HG02588 (cell line): ENCODE data around the gene GUCA2A.

ENCODE experiments used
- ATAC-seq: cut with Tn5 transposase; IDR thresholded peaks from one replicate; pipeline ENCODE4 v1.9.1; 2021; ENCODE audit warnings: mild to moderate bottlenecking, moderate library complexity; ENCODE audit not compliant: unreplicated experiment

Gene GUCA2A

DNA sequence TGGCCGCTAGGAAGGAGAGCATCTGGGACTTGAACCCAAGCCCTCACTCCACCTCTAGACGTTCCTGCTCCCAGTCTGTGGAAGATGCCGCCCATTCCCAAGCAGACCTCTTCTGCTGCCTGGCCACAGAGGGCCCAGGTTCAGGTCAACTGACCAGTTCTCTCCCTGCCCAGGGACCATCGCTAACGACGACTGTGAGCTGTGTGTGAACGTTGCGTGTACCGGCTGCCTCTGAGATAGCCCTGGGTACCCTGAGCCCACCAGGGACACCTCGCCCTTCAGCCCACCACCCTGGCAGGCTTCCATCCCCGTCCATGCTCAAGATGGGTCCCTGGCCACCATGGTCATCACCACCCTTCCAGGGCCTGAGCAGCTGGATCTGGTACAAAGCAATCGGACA is 9.2 kb downstream of the GUCA2A start:
- no peak for ATAC-seq

DNA sequence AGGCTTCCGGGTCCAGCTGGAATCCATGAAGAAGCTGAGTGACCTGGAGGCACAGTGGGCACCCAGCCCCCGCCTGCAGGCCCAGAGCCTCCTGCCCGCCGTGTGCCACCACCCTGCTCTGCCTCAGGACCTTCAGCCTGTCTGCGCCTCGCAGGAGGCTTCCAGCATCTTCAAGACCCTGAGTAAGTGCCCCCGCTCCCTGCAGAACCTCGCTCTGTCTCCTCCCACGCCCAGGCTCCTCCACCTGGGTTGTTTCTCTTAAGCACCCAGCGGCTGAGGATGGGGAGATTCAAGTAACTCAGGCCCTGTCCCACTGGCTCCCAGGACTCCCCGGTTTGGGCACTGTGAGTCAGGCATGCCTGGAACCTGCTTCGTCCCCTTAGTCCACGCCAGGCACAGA is 9.9 kb downstream of the GUCA2A start:
- no peak for ATAC-seq

DNA sequence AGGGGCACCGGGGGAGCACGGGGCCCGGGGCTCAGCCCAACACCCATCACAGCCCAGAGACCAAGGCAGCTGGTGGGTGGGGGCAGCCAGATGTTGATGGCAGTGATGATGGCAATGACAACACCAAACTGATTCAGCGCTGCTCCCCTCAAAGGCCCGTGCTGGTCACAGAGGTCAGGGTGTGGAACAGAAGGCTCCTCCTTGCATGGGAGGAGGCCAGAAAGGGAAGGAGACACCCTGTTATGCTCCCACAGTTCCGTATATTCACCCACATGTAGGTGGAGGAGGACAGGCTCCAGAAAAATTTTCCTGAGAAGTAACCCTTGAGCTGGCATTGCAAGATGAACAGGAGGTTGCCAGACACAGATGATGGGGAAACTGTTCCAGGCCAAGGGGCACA is 10.9 kb downstream of the GUCA2A start:
- no peak for ATAC-seq

DNA sequence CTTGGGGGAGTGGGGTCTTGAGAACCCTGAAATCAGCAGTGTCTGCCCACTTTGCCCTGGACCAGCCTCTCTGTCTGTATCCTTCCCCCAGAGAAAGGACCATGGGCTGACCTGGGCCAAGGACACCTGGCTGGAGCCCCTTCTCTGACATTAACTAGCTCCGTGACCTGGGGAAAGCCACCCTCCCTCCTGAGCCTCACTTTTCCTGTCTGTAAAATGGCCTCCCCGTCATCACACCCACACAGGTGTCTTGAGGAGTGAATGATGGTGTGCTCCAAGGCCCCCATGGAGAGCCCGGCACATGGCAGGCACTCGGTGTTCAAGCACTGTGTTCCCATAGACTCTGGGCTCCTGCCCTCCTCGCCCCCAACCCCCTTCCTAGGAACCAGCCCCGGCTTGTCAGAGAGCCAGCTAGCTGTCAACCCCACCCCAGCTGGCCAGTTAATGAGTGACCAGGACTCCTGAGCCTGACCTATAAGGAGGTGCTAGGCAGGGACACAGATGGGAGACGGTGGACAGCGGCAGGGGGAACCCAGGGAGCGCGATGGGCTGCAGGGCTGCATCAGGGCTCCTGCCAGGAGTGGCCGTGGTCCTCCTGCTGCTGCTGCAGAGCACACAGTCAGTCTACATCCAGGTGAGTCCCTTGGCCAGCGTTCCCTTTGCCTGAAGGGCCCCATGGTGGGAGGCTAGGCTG is 11.5 kb downstream of the GUCA2A start, which contains the start of gene GUCA2B:
Gene GUCA2B (plus strand): TSS at position 504 of the 694 bp plus-strand sequence. CDS start 41 bp downstream, at position 545.
- ATAC-seq = no peak

DNA sequence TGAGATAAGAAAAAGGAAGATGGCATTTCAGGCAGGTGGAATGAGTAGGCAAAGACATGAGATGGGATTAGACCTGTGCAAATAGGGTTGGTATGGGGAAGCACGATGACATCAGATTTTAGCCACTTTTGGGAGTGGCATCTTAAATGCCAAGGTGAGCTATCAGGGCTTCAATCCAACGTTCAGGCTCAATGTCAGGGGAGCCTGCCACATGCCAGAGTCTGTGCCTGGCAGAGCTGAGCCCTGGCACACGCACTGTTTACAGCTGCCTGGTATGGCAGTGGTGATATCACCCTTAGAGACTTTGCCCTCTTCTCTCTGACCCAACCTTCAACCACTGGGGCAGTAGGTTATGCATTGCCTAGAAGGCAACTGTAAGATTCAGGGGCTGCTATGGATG is 12.4 kb downstream of the GUCA2A start:
- ATAC-seq = no peak

DNA sequence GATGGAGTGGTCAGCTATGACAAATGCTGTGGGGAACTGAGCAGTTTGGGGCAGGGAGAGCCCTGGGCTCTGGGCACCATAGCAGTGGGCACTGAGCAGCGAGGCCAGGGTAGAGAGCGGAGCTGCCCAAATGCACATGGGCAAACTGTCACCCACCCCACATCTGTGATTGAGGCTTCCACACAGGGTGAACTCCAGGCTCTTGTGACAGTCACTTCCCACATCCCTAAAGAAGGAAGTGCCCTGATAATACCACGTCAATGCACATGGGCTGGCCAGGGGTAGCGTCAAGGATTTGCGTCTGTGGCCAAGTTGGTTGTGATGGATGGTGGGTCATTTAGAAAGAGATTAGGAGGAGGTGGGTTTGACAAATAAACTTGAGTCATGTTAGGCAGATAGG is 13.9 kb downstream of the GUCA2A start:
- no peak for ATAC-seq

DNA sequence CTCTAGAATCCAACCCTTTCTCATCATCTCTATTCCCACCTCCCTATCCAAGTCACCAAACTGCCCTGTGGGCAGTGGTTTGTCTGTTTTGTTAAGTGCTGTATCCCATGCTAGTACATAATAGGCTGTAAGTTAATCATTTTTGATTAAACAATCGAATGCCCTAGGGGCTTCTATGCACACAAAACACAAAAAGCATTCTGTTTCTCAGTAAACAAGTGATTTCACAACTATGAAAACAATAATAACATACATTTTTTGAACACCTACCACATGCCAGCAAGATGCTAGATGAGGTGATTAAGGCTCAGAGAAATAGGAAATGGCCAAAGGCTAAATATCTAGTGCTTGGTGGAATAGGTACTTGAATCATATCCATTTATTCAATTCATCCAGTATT is 16.4 kb downstream of the GUCA2A start:
- ATAC-seq = no peak

DNA sequence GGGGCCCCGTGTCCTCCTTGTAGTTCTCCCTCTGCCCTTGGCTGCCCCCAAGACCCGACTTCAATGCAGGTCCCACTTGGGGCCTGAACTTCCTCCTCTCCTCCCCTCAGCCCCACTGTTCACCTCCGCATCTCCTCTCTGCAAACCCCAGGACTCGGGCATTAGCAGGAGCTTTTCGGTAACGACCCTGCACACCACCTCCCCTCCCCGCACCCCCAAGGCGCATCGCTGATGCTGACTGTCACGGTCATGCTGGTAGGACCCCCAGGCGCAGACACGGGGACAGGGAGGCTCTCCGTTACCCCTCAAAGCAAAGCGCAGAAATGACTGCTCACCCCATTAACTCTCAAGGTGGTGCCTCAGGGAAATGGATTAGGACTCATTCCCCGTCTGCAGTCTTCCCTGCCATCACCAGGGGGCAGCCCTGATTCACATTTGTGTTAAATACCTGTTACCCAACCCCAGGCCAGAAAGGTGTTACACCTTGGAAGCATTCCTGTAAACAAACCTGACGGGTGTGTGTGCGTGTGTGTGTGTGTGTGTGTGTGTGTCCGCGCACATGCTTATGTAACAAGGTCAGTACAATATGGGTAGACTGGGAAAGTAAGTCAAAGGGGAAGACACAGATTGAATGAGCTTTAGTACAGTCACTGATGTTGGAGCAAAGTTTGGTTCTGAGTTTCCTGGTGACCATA is 17.8 kb downstream of the GUCA2A start:
- no peak for ATAC-seq

DNA sequence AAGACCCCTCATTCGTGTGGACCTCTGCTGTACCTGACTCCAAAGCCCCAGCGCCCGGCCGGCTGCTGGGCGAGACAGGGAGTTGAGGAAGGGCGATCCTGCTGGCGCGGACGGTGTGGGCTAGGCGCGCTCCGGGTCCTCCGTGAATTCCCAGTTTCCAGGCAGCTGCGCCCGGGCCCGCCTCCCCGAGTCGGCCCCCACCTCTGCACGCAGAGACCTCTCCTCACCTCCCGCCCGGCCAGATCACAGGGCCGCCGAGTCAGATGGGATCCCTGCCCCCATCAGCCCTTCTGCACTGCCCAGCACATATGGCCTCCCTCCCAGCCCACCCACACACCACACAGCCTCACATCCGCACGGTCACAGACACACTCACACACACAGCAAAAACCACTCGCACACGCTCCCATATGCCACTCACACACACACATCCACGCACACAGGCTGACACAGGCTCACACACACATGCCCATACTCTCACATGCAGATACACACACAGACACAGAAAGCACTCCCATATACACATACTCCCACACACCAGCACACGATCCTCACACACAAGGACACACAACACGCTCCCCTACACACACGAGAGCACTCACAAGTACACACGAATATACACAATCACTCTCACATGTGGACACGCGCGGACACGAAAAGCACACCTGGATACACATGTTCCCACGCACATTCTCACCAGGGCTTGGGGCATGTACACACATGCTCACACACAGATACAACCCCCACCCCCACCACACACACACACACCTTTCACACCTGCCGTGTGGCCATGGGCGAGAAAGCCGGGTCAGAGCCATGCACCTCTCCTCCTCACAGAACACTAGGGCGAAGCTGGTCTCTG is 18.6 kb downstream of the GUCA2A start:
- ATAC-seq = no peak

DNA sequence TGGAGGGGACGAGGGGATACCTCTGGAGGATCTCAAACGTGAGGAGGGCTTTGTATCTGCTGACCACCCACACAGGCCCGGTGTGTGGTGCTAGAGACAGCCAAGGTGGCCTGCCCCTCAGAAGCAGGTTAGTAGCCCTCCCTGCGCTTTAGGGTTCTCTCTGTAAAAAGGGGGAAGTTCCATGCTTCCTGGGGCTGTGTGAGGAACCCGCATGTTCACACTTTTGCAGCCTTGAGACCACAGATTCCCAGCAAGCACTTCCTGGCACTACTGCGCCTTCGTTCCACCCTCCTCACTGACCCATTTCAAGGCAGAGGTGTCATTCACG is 19.2 kb downstream of the GUCA2A start:
- ATAC-seq = no peak

DNA sequence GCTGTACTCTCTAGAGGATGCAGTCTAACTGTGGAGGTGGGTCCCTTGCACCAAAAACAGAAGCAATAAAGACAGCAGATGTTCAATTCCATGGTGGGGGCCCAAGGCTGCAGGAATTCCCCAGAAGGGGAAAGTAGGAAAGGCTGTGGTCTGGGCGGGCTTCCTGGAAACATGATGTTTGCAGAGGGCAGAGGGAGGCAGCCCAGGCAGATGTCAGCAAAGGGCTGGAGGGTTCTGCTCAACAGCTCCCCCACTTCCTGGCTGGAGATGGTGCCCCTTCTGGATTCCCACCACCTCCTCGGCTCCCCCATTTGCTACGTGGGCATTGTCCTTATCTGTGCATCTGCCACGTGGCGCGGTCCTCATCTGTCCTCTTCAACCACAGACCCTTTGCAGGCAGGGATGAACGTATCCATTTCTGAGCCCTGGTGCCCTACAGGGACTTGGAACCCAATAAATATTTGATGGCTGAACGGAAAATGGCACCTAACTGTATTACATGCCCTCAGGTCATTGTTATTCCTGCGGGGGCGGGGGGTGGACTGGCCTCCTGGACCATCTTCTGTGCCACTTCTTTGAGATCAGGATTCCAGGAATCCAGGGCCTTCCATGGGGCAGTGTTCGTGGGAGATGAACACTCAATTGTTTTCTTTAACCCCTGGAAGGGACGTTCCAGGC is 19.7 kb downstream of the GUCA2A start:
- no peak for ATAC-seq

DNA sequence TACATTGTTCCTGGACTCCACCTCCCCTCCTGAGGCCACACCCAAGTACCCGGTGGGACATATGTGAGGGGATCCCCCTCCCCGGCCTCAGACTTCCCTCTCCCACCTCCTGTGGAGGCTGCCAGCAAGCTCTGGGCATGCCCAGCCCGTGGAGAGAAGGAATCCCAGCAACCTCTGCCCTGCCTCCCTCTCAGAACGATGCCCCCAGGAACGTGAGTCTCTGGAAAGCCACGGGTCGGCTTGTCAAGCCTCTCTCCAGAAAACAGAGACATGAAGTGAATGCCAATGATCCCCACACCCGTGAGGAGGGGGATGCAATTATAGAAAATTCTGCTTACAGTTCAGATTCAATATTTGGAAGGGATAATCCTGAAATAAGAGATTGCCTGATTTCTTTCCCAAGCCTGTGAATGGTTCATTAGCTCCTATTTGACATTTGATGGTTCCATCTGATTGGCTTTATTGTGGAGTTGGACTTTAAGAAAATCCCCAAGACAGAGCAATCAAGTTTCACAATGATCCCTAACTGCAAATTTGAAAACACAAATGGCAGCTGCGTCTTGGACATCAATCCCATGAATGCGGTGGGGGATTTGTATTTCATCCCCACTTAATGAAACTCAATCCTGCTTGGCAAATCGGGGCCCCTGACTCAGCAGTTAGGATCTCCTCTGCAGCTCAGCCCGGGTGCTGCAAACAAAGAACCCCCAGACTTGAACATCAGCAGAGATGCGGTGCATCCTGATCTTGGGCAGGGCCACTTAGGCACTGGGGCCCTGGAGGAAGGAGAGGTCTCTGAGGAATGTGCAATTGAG is 20.4 kb downstream of the GUCA2A start:
- ATAC-seq = no peak

DNA sequence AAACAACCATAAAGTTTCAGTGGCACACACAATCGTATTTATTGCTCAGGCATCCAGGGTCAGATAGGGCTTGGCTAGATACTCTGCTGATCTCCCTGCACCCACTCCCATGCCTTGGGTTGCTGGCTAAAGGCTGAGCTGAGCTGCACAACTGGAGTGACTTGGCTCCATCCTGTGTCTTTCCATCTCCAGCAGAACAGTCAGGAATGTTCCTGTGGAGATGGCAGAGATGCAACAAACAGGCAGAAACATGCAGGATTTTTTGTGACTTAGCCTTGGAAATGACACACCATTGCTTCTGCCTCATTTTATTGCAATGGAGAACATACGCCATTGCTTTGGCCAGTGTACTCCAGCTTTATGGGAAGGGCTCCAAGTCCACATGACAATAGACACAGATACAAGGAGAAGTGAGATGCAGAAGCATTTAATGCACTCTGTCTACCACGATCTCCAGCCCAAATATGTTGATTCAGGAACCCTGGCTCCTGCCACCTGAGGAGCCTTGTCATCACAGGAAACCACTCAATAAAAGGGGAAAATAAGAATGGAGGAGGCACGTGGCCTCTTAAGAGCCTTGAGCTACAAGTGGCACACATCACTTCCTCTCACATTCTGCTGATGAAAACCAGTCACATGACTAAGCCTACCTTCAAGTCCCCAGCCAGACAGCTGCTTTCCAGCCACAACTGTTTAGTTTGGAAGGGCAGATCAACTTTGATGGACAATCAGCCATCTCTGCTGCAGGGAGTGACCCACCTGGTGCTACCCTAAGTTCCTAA is 21.5 kb downstream of the GUCA2A start:
- ATAC-seq = no peak

DNA sequence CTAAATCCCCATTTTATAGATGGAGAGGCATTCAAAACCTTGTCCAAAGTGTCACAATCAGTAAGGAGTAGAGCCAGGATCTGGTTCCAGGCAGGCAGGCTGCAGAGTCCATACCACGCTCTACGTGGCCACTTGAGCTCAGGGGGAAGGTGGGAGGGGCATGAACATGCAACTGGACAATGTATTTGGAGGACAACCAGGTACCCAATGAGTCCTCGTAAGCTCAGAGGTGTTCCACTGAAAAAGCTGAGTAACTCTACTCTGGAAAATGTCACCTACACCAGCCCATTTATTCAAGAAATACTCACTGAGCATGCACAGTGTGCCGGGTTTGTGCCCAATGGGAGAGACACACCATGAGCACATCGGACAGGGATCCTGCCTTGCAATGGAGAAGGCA is 22.6 kb downstream of the GUCA2A start:
- ATAC-seq = no peak

DNA sequence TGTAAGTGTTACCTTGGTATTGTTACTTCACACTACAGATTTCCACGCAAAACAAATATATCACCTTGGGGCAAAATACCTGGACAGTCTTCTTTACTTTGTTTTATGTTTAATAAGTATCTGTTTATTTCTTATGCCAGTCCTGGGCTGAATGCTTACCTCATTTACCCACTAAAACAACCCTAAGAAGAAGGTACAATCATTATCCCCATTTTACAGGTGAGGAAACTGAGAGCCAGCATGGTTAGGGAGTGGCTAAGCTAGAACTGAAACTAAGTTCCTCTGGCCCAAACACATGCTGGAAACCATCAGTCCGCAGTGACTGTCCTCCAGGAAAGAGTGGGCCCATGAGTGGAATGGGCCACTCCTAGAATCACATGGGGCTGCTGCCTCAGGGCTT is 24.4 kb downstream of the GUCA2A start:
- no peak for ATAC-seq

DNA sequence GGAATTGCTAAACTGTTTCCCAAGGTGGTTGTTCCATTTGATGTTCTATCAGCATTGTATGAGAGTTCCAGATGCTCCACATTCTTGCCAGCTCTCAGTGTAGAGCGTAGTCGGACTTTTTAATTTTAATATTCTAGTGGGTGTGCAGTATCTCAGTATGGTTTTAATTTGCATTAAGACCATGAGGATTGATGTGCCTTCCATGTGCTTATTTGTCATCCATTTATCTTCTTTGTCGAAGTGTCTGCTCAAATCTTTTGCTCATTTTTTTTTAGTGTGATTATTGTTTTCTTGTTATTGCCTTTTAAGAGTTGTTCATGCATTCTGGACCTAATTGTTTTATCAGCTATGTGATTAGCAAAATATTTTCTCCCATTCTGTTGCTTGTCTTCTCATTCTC is 25.1 kb downstream of the GUCA2A start:
- no peak for ATAC-seq

DNA sequence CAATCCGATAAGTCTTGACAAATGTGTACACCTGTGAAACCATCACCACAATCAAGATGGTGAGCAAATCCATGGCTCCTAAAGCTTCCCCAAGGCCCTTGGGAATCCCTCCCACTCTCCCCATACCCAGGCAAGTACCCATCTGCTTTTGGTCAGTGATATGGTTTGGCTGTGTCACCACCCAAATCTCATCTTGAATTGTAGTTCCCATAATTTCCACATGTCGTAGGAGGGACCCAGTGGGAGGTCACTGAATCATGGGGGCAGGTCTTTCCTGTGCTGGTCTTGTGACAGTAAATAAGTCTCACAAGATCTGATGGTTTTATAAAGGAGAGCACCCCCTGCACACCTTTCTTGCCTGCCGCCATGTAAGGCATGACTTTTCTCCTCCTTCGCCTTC is 26.0 kb downstream of the GUCA2A start:
- ATAC-seq = no peak

DNA sequence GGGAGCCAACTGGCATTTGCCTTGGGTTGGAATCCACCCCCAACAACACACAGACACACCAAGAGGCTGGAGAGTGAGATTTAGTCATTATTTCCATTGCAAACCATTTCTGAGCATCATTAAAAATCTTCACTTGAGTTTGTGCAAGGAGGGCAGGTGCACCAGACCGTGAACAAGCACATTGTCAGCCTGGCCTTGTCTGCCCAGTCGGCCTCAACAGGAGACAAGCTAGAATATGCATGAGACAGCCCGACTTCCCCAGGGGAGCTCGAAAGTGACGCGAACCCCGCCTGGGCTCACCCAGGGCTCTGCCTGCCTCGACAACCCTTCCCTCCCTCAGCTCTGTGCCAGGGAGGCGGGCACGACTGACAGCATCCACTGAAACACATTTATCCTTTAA is 26.8 kb downstream of the GUCA2A start:
- no peak for ATAC-seq

DNA sequence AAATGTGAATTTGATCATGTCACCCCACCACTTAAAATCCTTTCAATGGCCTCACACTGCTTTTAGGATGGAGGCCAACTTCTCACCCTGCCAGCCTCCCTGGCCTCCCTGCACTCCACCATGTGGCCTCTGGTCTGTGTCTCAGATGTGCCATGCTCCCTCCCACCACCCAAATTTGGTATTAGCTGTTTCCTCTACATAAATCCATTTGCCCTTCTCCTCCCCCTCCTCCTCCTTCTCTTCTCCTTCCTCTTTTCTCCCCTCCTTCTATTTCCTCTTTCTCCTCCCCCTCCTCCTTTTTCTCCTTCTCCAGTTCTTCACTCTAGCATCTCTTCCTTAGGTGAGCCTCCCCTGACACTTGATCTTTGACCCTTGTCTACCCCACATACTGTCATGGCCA is 28.1 kb downstream of the GUCA2A start:
- no peak for ATAC-seq

DNA sequence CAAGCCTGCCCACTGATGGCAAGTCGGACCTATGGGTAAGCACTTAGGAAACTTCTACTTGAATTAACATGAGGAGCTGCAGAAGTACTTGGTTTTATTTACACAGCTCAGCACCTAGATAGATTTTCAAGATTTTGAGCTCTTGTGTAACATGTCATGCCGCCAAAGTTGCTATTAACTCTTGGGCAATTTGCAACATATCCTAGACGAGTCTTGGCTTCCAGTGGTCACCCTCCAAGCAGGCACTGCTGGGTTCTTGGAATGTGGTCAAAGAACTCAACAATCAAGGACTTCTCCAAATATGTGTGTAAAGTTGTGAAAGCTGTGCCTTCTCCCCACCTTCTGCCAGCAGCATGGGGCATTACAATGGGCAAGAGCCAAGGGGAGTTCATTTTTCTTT is 29.1 kb downstream of the GUCA2A start:
- ATAC-seq = no peak
